ENCODE measurements around the gene SCARB1.
A peak's percentile ranks its signal among the peaks of the same experiment; 100 is the strongest.

DNA sequence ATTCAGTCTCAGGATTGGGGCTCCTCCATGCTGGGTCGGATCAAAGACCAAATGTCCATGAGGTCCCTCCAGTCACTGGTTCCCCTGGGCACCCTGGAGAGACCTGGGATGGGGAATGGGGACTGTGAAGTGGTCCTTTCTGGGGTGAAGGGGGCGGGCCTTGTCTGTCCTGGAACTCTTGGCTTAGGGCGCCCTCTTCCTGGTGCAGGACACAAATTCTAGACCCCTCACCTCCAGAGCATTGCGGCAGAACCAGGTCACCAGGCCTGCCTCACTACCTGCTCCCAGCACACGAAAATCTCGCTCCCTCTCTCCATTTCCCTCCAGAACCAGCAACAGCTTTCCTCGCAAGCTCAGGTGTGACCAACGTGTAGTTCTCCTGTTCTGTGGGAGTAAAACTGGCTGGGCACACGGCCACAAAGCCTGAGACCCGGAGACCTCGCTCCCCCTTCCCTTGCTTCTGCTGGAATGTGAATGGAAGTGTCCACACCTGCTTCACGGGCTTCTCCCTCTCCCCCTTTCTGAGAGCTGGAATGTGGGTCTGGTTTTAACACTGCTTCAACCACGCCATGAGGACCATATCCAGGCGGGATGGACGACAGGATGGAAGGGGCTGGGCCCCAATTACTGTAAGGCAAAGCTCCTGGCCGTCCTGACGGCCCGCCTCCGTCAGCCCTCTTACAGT lies 112.7 kb downstream of the SCARB1 start:
- TF ChIP-seq, protein P1, sequence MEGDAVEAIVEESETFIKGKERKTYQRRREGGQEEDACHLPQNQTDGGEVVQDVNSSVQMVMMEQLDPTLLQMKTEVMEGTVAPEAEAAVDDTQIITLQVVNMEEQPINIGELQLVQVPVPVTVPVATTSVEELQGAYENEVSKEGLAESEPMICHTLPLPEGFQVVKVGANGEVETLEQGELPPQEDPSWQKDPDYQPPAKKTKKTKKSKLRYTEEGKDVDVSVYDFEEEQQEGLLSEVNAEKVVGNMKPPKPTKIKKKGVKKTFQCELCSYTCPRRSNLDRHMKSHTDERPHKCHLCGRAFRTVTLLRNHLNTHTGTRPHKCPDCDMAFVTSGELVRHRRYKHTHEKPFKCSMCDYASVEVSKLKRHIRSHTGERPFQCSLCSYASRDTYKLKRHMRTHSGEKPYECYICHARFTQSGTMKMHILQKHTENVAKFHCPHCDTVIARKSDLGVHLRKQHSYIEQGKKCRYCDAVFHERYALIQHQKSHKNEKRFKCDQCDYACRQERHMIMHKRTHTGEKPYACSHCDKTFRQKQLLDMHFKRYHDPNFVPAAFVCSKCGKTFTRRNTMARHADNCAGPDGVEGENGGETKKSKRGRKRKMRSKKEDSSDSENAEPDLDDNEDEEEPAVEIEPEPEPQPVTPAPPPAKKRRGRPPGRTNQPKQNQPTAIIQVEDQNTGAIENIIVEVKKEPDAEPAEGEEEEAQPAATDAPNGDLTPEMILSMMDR (IDR thresholded peaks at IDR 0.05): peak; percentile 60
- no peak for TF ChIP-seq EZH2 (IDR thresholded peaks at IDR 0.05)
- TF ChIP-seq EZH2phosphoT487 (IDR thresholded peaks at IDR 0.05): no peak

All from neural progenitor cell (in vitro differentiated cells).